Left ventricle myocardium inferior (tissue), 1 donor: ENCODE data around the gene PLAAT2. TPM values are rescaled to one million over a fixed set of nuclear protein-coding genes. Genes with fewer than 3 reads are reported as not detected.

ENCODE experiments used
- DNase-seq: peaks from one replicate; pipeline ENCODE4 v3.0.0-alpha.2; 2020
- H3K27ac ChIP-seq: fragments of 200-600 bp; replicated peaks from 2 replicates; pipeline ENCODE4 v1.8.0; 2021
- H3K27me3 ChIP-seq: fragments of 200-600 bp; 2 replicates; pipeline ENCODE4 v1.8.0; 2021; ENCODE audit warnings: low read depth
- H3K36me3 ChIP-seq: fragments of 200-600 bp; 2 replicates; pipeline ENCODE4 v1.8.0; 2021
- H3K4me1 ChIP-seq: fragments of 200-600 bp; 2 replicates; pipeline ENCODE4 v1.8.0; 2021
- H3K4me3 ChIP-seq: fragments of 200-600 bp; 2 replicates; pipeline ENCODE4 v1.8.0; 2021; ENCODE audit warnings: mild to moderate bottlenecking, moderate library complexity
- H3K9me3 ChIP-seq: fragments of 200-600 bp; replicated peaks from 2 replicates; pipeline ENCODE4 v1.8.0; 2021
- CTCF ChIP-seq: fragments of 200-600 bp; IDR thresholded peaks from 2 replicates; pipeline ENCODE4 v1.8.0; 2021; ENCODE audit warnings: antibody characterized with exemption, mild to moderate bottlenecking, borderline replicate concordance
- intact Hi-C: fragments of 100-400 bp; cut with micrococcal nuclease; formaldehyde crosslinking; loops from one replicate; pipeline ENCODE4 v1.11.0; 2022
- long read RNA-seq: library from polyadenylated mRNA; unstranded; transcript quantifications from one replicate; pipeline ENCODE4 v2.0.0, GENCODE V29; 2021
- total RNA-seq: library from RNA; stranded (reverse); fragmentation: NEBNext Ultra II Directional; extraction: Animal tissue kit (Norgen Biotek cat#: 25700); gene quantifications from one replicate; pipeline ENCODE4 v1.2.1, GENCODE V29; 2021
- donor health status: DM: no; HTN: yes; CAD: no; lungs with severe emphysema.

The PLAAT2 gene
- not detected for total RNA-seq
- long read RNA-seq = 0 reads

- intact Hi-C loops = no loop called here
- DNase-seq = no peak
- Histone ChIP-seq H3K36me3 (no peaks in the 10 kb centered on the region), H3K27me3 (no peaks in the 10 kb centered on the region), H3K4me3 (no peak within 1 kb of the TSS), H3K9me3 (no peaks in the 10 kb centered on the region), H3K27ac (no peak within 1 kb of the TSS), H3K4me1 (peaks cover 25% of the 10 kb centered on the region)
- TF ChIP-seq CTCF = no peak
Observed at GRCh38 chr11:63563201-63564055, at the start of gene PLAAT2. PLAAT2 (minus strand) TSS chr11:63563379; CDS start chr11:63563324, 55 bp downstream.

- H3K27ac ChIP-seq = peak overlapping the region; percentile 94
- H3K4me1 ChIP-seq = peaks cover 60% of the 10 kb centered on the region
- no peaks in the 10 kb centered on the region for H3K27me3 ChIP-seq
- H3K36me3 ChIP-seq = no peaks in the 10 kb centered on the region
- H3K4me3 ChIP-seq = peak overlapping the region; percentile 23
- TF ChIP-seq CTCF = no peak
- no peak for DNase-seq
- intact Hi-C loops = no loop called here
- H3K9me3 ChIP-seq = no peaks in the 10 kb centered on the region
Observed at GRCh38 chr11:63612181-63612580, 49.0 kb upstream of the PLAAT2 start.

- intact Hi-C loops = no loop called here
Observed at GRCh38 chr11:63611395-63611747, 48.2 kb upstream of the PLAAT2 start.

GRCh38 chr11:63610604-63611394 lies 47.6 kb upstream of the PLAAT2 start:
- no peaks in the 10 kb centered on the region for H3K9me3 ChIP-seq
- peaks cover 60% of the 10 kb centered on the region for H3K4me1 ChIP-seq
- H3K27ac ChIP-seq = peak overlapping the region; percentile 94
- H3K27me3 ChIP-seq = no peaks in the 10 kb centered on the region
- intact Hi-C loops = no loop called here
- no peak for TF ChIP-seq CTCF
- peaks cover 3% of the 10 kb centered on the region for H3K36me3 ChIP-seq
- no peak for DNase-seq
- H3K4me3 ChIP-seq = peak overlapping the region; percentile 23

More at GRCh38 chr11:63611395-63611747, 48.2 kb upstream of the PLAAT2 start:
- Histone ChIP-seq H3K4me3 (peak overlapping the region; percentile 23), H3K9me3 (no peaks in the 10 kb centered on the region), H3K4me1 (peaks cover 60% of the 10 kb centered on the region), H3K36me3 (no peaks in the 10 kb centered on the region), H3K27ac (peak overlapping the region; percentile 94), H3K27me3 (no peaks in the 10 kb centered on the region)
- no peak for DNase-seq
- no peak for TF ChIP-seq CTCF

- no peak overlapping the region for H3K4me3 ChIP-seq
- no peak for TF ChIP-seq CTCF
- H3K36me3 ChIP-seq = peaks cover 3% of the 10 kb centered on the region
- intact Hi-C loops = no loop called here
- DNase-seq = no peak
- no peaks in the 10 kb centered on the region for H3K9me3 ChIP-seq
- H3K4me1 ChIP-seq = peaks cover 60% of the 10 kb centered on the region
- peak overlapping the region; percentile 94 for H3K27ac ChIP-seq
- H3K27me3 ChIP-seq = no peaks in the 10 kb centered on the region
Observed at GRCh38 chr11:63609971-63610580, 46.9 kb upstream of the PLAAT2 start.
